WTC11 (cell line): ENCODE results near the gene IL4R. TPM values are rescaled to one million over a fixed set of nuclear protein-coding genes. Genes with fewer than 3 reads are reported as not detected.

Source experiments
- ATAC-seq: fragments of 200-7000 bp; cut with Tn5 transposase; 2 replicates; pipeline ENCODE4 v1.10.0; 2021; ENCODE audit warnings: mild to moderate bottlenecking, moderate library complexity
- CTCF ChIA-PET: fragments of 300-600 bp; sonication (Branson Sonifier 250); formaldehyde crosslinking; loops from one replicate; lab custom pipeline; 2021; ENCODE audit warnings: antibody characterized with exemption; lab: Charles Lee
- POLR2A ChIA-PET: fragments of 350-600 bp; sonication (Branson Sonifier 250); formaldehyde crosslinking; loops from one replicate; lab custom pipeline; 2021; ENCODE audit warnings: antibody characterized with exemption; lab: Charles Lee
- DNase-seq: peaks from one replicate; pipeline ENCODE4 v3.0.0; 2021; ENCODE audit warnings: low spot score
- H3K27ac Mint-ChIP-seq: 2 replicates; pipeline ENCODE4 v1.8.0; 2021; ENCODE audit warnings: mixed read lengths
- H3K27me3 Mint-ChIP-seq: 2 replicates; pipeline ENCODE4 v1.8.0; 2021; ENCODE audit warnings: low read depth, mild to moderate bottlenecking, moderate library complexity, mixed read lengths
- H3K36me3 Mint-ChIP-seq: 2 replicates; pipeline ENCODE4 v1.8.0; 2021; ENCODE audit warnings: mixed read lengths
- H3K4me1 Mint-ChIP-seq: 2 replicates; pipeline ENCODE4 v1.8.0; 2022; ENCODE audit warnings: mixed read lengths
- H3K4me3 Mint-ChIP-seq: 2 replicates; pipeline ENCODE4 v1.8.0; 2021; ENCODE audit warnings: mild to moderate bottlenecking, moderate library complexity, mixed read lengths
- H3K9me3 Mint-ChIP-seq: 2 replicates; pipeline ENCODE4 v1.8.0; 2021; ENCODE audit warnings: mixed read lengths
- CREB1 ChIP-seq: sonication (generic); formaldehyde crosslinking; IDR thresholded peaks from 2 replicates; pipeline ENCODE4 v1.8.0; 2023; ENCODE audit warnings: mild to moderate bottlenecking, missing genetic modification reagents
- FOXJ3 ChIP-seq: sonication (generic); formaldehyde crosslinking; IDR thresholded peaks from 2 replicates; pipeline ENCODE4 v1.9.0; 2021; ENCODE audit warnings: missing genetic modification reagents, mild to moderate bottlenecking, borderline replicate concordance
- JUN ChIP-seq: sonication (generic); formaldehyde crosslinking; IDR thresholded peaks from 2 replicates; pipeline ENCODE4 v1.8.0; 2023; ENCODE audit warnings: mild to moderate bottlenecking, missing genetic modification reagents
- NFATC4 ChIP-seq: fragments of 250-450 bp; sonication (Bioruptor Pico); IDR thresholded peaks from 2 replicates; pipeline ENCODE4 v1.9.0; 2021; ENCODE audit warnings: mild to moderate bottlenecking
- NR1H2 ChIP-seq: sonication (generic); formaldehyde crosslinking; IDR thresholded peaks from 2 replicates; pipeline ENCODE4 v1.9.0; 2021; ENCODE audit warnings: mild to moderate bottlenecking, moderate library complexity, missing genetic modification reagents
- RELA ChIP-seq: sonication (generic); formaldehyde crosslinking; IDR thresholded peaks from 2 replicates; pipeline ENCODE4 v1.8.1; 2022; ENCODE audit warnings: missing genetic modification reagents, mild to moderate bottlenecking, borderline replicate concordance
- SP1 ChIP-seq: sonication (generic); formaldehyde crosslinking; conservative IDR thresholded peaks from 2 replicates; pipeline ENCODE4 v1.8.1; 2022; ENCODE audit warnings: missing genetic modification reagents
- TCF7 ChIP-seq: sonication (generic); formaldehyde crosslinking; IDR thresholded peaks from 2 replicates; pipeline ENCODE4 v1.8.0; 2022; ENCODE audit warnings: mild to moderate bottlenecking, low read depth, missing genetic modification reagents, moderate library complexity
- TP53 ChIP-seq: sonication (generic); formaldehyde crosslinking; IDR thresholded peaks from 2 replicates; pipeline ENCODE4 v1.8.1; 2023; ENCODE audit warnings: mild to moderate bottlenecking, missing genetic modification reagents
- ZBTB21 ChIP-seq: sonication (generic); formaldehyde crosslinking; IDR thresholded peaks from 2 replicates; pipeline ENCODE4 v1.8.1; 2023; ENCODE audit warnings: mild to moderate bottlenecking, missing genetic modification reagents, borderline replicate concordance
- ZNF317 ChIP-seq: sonication (generic); formaldehyde crosslinking; IDR thresholded peaks from 2 replicates; pipeline ENCODE4 v1.8.1; 2023; ENCODE audit warnings: low read depth, mild to moderate bottlenecking, moderate library complexity, missing genetic modification reagents, borderline replicate concordance
- ZNF671 ChIP-seq: fragments of 250-450 bp; sonication (Bioruptor Pico); IDR thresholded peaks from 2 replicates; pipeline ENCODE4 v1.8.0; 2021; ENCODE audit warnings: mild to moderate bottlenecking
- total RNA-seq: library from RNA; stranded (reverse); gene quantifications from 3 replicates; pipeline ENCODE4 v1.2.3, GENCODE V29; 2021
- TF ChIP-seq, protein P1 (sequence below): sonication (generic); formaldehyde crosslinking; IDR thresholded peaks from 2 replicates; pipeline ENCODE4 v1.8.0; 2022; ENCODE audit warnings: mild to moderate bottlenecking, missing genetic modification reagents
- TF ChIP-seq, protein P2 (sequence below): fragments of 200-600 bp; IDR thresholded peaks from 2 replicates; pipeline ENCODE4 v1.8.0; 2022; ENCODE audit warnings: antibody characterized with exemption
- TF ChIP-seq, protein P3 (sequence below): sonication (generic); formaldehyde crosslinking; IDR thresholded peaks from 2 replicates; pipeline ENCODE4 v1.8.1; 2022; ENCODE audit warnings: mild to moderate bottlenecking, moderate library complexity, missing genetic modification reagents
- TF ChIP-seq, protein P4 (sequence below): sonication (generic); formaldehyde crosslinking; IDR thresholded peaks from 2 replicates; pipeline ENCODE4 v1.8.1; 2022; ENCODE audit warnings: low read depth, mild to moderate bottlenecking, moderate library complexity, missing genetic modification reagents, borderline replicate concordance
- TF ChIP-seq, protein P5 (sequence below): sonication (generic); formaldehyde crosslinking; IDR thresholded peaks from 2 replicates; pipeline ENCODE4 v1.8.1; 2023; ENCODE audit warnings: mild to moderate bottlenecking, moderate library complexity, missing genetic modification reagents
- TF ChIP-seq, protein P6 (sequence below): sonication (generic); formaldehyde crosslinking; IDR thresholded peaks from 2 replicates; pipeline ENCODE4 v1.8.1; 2022; ENCODE audit warnings: low read depth, missing genetic modification reagents, borderline replicate concordance
- TF ChIP-seq, protein P7 (sequence below): sonication (generic); formaldehyde crosslinking; IDR thresholded peaks from 2 replicates; pipeline ENCODE4 v1.8.1; 2023; ENCODE audit warnings: mild to moderate bottlenecking, missing genetic modification reagents
- TF ChIP-seq, protein P8 (sequence below): sonication (generic); formaldehyde crosslinking; conservative IDR thresholded peaks from 2 replicates; pipeline ENCODE4 v1.8.1; 2023; ENCODE audit warnings: mild to moderate bottlenecking, low read depth, missing genetic modification reagents, moderate library complexity

The IL4R gene
- total RNA-seq, 1 experiment from 2014 or later, result 28.7 TPM

DNA sequence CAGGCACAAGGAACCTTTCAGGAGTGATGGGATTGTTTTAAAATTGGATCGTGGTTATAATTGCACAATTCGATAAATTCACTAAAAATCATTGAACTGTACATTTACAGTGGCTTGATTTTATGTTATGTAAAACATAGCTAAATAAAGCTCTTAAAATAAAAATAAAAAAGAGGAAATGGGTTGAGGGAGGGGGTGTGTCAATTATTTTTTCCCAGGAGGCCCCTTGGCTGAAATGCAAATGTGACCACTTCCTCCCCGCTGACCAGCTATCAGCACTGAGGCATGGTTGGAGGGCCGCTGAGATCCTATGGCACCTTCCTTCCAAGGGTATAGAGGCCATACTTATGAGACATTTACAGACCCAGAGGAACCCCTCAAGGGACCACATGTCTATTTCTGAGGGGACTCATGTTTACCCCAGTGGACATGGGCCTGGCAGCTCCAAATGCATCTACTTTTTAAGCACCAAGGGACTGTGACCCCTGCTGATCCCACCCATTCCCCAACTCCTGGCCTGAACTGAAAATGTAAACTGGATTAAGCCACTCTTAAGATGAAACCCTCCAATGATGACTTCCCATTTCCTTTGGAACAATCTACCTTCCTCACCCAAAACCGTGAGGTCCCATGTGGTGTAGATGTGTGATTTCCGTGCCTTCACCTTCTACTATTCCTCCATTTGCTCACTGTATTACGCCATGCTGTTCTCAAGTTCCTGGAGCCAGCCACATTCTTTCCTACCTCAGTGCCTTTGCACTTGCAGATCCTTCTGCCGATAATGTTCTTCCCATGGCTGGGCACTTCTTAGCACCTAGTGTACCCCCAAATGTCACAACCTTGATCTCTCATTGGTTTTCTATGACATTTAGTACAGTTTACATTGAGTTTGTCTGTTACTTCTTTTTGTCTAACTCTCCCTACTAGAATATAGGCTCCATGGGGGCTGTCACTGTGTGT lies 85.4 kb downstream of the IL4R start:
- DNase-seq (no peak), ATAC-seq (no peak)
- TF ChIP-seq TCF7 (no peak), JUN (CRISPR knock-in tag) (no peak), SP1 (CRISPR knock-in tag) (no peak), FOXJ3 (CRISPR knock-in tag) (no peak)
- TF ChIP-seq, protein P1, sequence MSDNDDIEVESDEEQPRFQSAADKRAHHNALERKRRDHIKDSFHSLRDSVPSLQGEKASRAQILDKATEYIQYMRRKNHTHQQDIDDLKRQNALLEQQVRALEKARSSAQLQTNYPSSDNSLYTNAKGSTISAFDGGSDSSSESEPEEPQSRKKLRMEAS (CRISPR knock-in tag), result no peak
- TF ChIP-seq, protein P2, sequence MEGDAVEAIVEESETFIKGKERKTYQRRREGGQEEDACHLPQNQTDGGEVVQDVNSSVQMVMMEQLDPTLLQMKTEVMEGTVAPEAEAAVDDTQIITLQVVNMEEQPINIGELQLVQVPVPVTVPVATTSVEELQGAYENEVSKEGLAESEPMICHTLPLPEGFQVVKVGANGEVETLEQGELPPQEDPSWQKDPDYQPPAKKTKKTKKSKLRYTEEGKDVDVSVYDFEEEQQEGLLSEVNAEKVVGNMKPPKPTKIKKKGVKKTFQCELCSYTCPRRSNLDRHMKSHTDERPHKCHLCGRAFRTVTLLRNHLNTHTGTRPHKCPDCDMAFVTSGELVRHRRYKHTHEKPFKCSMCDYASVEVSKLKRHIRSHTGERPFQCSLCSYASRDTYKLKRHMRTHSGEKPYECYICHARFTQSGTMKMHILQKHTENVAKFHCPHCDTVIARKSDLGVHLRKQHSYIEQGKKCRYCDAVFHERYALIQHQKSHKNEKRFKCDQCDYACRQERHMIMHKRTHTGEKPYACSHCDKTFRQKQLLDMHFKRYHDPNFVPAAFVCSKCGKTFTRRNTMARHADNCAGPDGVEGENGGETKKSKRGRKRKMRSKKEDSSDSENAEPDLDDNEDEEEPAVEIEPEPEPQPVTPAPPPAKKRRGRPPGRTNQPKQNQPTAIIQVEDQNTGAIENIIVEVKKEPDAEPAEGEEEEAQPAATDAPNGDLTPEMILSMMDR, result no peak
- TF ChIP-seq, protein P3, sequence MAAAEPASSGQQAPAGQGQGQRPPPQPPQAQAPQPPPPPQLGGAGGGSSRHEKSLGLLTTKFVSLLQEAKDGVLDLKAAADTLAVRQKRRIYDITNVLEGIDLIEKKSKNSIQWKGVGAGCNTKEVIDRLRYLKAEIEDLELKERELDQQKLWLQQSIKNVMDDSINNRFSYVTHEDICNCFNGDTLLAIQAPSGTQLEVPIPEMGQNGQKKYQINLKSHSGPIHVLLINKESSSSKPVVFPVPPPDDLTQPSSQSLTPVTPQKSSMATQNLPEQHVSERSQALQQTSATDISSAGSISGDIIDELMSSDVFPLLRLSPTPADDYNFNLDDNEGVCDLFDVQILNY (CRISPR knock-in tag), result no peak
- TF ChIP-seq, protein P4, sequence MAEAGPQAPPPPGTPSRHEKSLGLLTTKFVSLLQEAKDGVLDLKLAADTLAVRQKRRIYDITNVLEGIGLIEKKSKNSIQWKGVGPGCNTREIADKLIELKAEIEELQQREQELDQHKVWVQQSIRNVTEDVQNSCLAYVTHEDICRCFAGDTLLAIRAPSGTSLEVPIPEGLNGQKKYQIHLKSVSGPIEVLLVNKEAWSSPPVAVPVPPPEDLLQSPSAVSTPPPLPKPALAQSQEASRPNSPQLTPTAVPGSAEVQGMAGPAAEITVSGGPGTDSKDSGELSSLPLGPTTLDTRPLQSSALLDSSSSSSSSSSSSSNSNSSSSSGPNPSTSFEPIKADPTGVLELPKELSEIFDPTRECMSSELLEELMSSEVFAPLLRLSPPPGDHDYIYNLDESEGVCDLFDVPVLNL (CRISPR knock-in tag), result no peak
- TF ChIP-seq, all 79 proteins: peak for 0
- Mint-ChIP-seq H3K27ac (no peak overlapping the region; the same call in 1 of the 2 replicates), H3K4me1 (peaks cover 16% of the 10 kb centered on the region), H3K9me3 (peaks cover 11% of the 10 kb centered on the region), H3K4me3 (no peak overlapping the region), H3K36me3 (no peaks in the 10 kb centered on the region), H3K27me3 (no peaks in the 10 kb centered on the region; the same call in 1 of the 2 replicates)
- CTCF ChIA-PET, result no interaction called here
- POLR2A ChIA-PET, result interaction anchor here (0.6 kb wide), 1 partner anchor 172 kb away, joined by 5 read pairs; no protein-coding TSS in a partner anchor

DNA sequence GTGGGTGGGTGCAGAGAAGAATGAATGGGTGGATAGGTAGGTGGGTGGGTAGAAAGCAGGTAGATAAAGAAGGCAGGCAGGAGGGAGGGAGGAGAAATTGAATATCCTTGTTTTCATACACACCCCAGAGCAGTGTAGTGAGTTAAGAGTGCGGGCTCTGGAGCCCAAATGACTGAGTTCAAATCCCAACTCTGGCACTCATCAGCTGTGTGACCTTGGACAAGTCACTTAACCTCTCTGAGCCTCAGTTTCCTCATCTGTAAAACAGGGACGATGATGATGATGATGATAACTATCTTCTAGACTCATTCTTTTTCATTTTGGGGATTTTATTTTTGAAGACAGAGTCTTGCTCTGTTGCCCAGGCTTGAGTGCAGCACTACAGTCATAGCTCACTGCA lies 86.2 kb downstream of the IL4R start:
- no peaks in the 10 kb centered on the region for H3K27me3 Mint-ChIP-seq
- CTCF ChIA-PET, result interaction anchor here (0.9 kb wide), 1 partner anchor 28 kb away, joined by 3 read pairs; no protein-coding TSS in a partner anchor
- no peak for ATAC-seq
- TF ChIP-seq ZBTB21 (CRISPR knock-in tag) (no peak), NR1H2 (CRISPR knock-in tag) (no peak), CREB1 (CRISPR knock-in tag) (no peak), ZNF317 (CRISPR knock-in tag) (no peak), ZNF671 (CRISPR knock-in tag) (no peak), TP53 (CRISPR knock-in tag) (no peak), NFATC4 (CRISPR knock-in tag) (no peak), RELA (CRISPR knock-in tag) (no peak)
- TF ChIP-seq, protein P5, sequence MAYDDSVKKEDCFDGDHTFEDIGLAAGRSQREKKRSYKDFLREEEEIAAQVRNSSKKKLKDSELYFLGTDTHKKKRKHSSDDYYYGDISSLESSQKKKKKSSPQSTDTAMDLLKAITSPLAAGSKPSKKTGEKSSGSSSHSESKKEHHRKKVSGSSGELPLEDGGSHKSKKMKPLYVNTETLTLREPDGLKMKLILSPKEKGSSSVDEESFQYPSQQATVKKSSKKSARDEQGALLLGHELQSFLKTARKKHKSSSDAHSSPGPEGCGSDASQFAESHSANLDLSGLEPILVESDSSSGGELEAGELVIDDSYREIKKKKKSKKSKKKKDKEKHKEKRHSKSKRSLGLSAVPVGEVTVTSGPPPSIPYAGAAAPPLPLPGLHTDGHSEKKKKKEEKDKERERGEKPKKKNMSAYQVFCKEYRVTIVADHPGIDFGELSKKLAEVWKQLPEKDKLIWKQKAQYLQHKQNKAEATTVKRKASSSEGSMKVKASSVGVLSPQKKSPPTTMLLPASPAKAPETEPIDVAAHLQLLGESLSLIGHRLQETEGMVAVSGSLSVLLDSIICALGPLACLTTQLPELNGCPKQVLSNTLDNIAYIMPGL (CRISPR knock-in tag), result no peak
- TF ChIP-seq, protein P6, sequence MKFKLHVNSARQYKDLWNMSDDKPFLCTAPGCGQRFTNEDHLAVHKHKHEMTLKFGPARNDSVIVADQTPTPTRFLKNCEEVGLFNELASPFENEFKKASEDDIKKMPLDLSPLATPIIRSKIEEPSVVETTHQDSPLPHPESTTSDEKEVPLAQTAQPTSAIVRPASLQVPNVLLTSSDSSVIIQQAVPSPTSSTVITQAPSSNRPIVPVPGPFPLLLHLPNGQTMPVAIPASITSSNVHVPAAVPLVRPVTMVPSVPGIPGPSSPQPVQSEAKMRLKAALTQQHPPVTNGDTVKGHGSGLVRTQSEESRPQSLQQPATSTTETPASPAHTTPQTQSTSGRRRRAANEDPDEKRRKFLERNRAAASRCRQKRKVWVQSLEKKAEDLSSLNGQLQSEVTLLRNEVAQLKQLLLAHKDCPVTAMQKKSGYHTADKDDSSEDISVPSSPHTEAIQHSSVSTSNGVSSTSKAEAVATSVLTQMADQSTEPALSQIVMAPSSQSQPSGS (CRISPR knock-in tag), result no peak
- TF ChIP-seq, protein P1 (CRISPR knock-in tag), result no peak
- TF ChIP-seq, protein P7, sequence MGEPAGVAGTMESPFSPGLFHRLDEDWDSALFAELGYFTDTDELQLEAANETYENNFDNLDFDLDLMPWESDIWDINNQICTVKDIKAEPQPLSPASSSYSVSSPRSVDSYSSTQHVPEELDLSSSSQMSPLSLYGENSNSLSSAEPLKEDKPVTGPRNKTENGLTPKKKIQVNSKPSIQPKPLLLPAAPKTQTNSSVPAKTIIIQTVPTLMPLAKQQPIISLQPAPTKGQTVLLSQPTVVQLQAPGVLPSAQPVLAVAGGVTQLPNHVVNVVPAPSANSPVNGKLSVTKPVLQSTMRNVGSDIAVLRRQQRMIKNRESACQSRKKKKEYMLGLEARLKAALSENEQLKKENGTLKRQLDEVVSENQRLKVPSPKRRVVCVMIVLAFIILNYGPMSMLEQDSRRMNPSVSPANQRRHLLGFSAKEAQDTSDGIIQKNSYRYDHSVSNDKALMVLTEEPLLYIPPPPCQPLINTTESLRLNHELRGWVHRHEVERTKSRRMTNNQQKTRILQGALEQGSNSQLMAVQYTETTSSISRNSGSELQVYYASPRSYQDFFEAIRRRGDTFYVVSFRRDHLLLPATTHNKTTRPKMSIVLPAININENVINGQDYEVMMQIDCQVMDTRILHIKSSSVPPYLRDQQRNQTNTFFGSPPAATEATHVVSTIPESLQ (CRISPR knock-in tag), result no peak
- TF ChIP-seq, protein P8, sequence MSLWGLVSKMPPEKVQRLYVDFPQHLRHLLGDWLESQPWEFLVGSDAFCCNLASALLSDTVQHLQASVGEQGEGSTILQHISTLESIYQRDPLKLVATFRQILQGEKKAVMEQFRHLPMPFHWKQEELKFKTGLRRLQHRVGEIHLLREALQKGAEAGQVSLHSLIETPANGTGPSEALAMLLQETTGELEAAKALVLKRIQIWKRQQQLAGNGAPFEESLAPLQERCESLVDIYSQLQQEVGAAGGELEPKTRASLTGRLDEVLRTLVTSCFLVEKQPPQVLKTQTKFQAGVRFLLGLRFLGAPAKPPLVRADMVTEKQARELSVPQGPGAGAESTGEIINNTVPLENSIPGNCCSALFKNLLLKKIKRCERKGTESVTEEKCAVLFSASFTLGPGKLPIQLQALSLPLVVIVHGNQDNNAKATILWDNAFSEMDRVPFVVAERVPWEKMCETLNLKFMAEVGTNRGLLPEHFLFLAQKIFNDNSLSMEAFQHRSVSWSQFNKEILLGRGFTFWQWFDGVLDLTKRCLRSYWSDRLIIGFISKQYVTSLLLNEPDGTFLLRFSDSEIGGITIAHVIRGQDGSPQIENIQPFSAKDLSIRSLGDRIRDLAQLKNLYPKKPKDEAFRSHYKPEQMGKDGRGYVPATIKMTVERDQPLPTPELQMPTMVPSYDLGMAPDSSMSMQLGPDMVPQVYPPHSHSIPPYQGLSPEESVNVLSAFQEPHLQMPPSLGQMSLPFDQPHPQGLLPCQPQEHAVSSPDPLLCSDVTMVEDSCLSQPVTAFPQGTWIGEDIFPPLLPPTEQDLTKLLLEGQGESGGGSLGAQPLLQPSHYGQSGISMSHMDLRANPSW (CRISPR knock-in tag), result no peak

More for the DNA sequence above, 86.2 kb downstream of the IL4R start:
- POLR2A ChIA-PET, result no interaction called here
- no peak overlapping the region for H3K27ac Mint-ChIP-seq
- no peak for DNase-seq
- H3K9me3 Mint-ChIP-seq, result peaks cover 4% of the 10 kb centered on the region; the same call in 1 of the 2 replicates
- H3K4me3 Mint-ChIP-seq, result no peak overlapping the region
- H3K4me1 Mint-ChIP-seq, result peaks cover 16% of the 10 kb centered on the region
- no peaks in the 10 kb centered on the region for H3K36me3 Mint-ChIP-seq
